ENCODE measurements around the gene TCTN3.

- TF ChIP-seq CTCF (IDR thresholded peaks at IDR 0.05), result no peak
- no peak for TF ChIP-seq POLR2A (IDR thresholded peaks at IDR 0.05)
Measured at GRCh38 chr10:95663496-95663895, 30.2 kb downstream of the TCTN3 start.

Measured in esophagus squamous epithelium (tissue), 4 donors.